Skin epidermis (tissue), 12 donors: Measurements from ENCODE around the gene CAPS2.
"Not testable (repeated sequence)": the region's sequence is repeated elsewhere in the genome, so short reads cannot be mapped to it uniquely, and the experiment has no call there.

Experiments
- H3K27ac ChIP-seq, 21 experiments: fragments of 200-600 bp; sonication (generic) in 11 of 21; one replicate each; pipeline ENCODE4 v1.5.0; 2020; ENCODE audit warnings: mild to moderate bottlenecking in 3 of 21, inconsistent platforms in 2 of 21, moderate library complexity in 2 of 21
- H3K4me3 ChIP-seq, 7 experiments: fragments of 200-600 bp; sonication (generic) in 2 of 7; one replicate each; pipeline ENCODE4 v1.5.0; 2020; ENCODE audit warnings: inconsistent platforms in 2 of 7, mild to moderate bottlenecking in 2 of 7, moderate library complexity in 1 of 7

Gene CAPS2

GRCh38 chr12:75329918-75330826, at the start of gene CAPS2:
Gene CAPS2 (minus strand): TSS chr12:75330324. CDS start chr12:75326498, 3,826 bp downstream.
- Histone ChIP-seq H3K27ac (peak within 1 kb of the TSS in 12 of 21 experiments; percentile 7 to 72 (median 38)), H3K4me3 (peak within 1 kb of the TSS; percentile 36 to 62 (median 42))

- no peak overlapping the region for H3K27ac ChIP-seq
- no peak overlapping the region for H3K4me3 ChIP-seq
These were observed 48.2 kb upstream of the CAPS2 start for GRCh38 chr12:75378354-75378753.

GRCh38 chr12:75374971-75375370, 44.8 kb upstream of the CAPS2 start:
- H3K4me3 ChIP-seq = no peak overlapping the region
- H3K27ac ChIP-seq = no peak overlapping the region

GRCh38 chr12:75366629-75367028, 36.5 kb upstream of the CAPS2 start:
- Histone ChIP-seq H3K4me3 (no peak overlapping the region), H3K27ac (no peak overlapping the region)

GRCh38 chr12:75364919-75365318, 34.8 kb upstream of the CAPS2 start:
- Histone ChIP-seq H3K27ac (no peak overlapping the region), H3K4me3 (no peak overlapping the region)

- H3K27ac ChIP-seq = no peak overlapping the region
- H3K4me3 ChIP-seq = no peak overlapping the region
These were observed 31.3 kb upstream of the CAPS2 start for GRCh38 chr12:75361408-75361807.

- H3K27ac ChIP-seq = no peak overlapping the region
- H3K4me3 ChIP-seq = no peak overlapping the region
These were observed 30.8 kb upstream of the CAPS2 start for GRCh38 chr12:75360920-75361319.

- Histone ChIP-seq H3K27ac (no peak overlapping the region), H3K4me3 (no peak overlapping the region)
These were observed 23.9 kb upstream of the CAPS2 start for GRCh38 chr12:75354011-75354410.

GRCh38 chr12:75350413-75350812, 20.3 kb upstream of the CAPS2 start:
- Histone ChIP-seq H3K27ac (no peak overlapping the region), H3K4me3 (no peak overlapping the region)

- Histone ChIP-seq H3K27ac (no peak overlapping the region), H3K4me3 (no peak overlapping the region)
These were observed 19.8 kb upstream of the CAPS2 start for GRCh38 chr12:75349946-75350345.

- not testable (repeated sequence) for H3K27ac ChIP-seq, H3K4me3 ChIP-seq
These were observed 16.1 kb upstream of the CAPS2 start for GRCh38 chr12:75346215-75346614.

- H3K27ac ChIP-seq = no peak overlapping the region
- no peak overlapping the region for H3K4me3 ChIP-seq
These were observed 15.4 kb upstream of the CAPS2 start for GRCh38 chr12:75345531-75345930.

- Histone ChIP-seq H3K27ac (no peak overlapping the region), H3K4me3 (no peak overlapping the region)
These were observed 11.7 kb upstream of the CAPS2 start for GRCh38 chr12:75341873-75342272.

GRCh38 chr12:75337905-75338304, 7.8 kb upstream of the CAPS2 start:
- Histone ChIP-seq H3K4me3 (no peak overlapping the region), H3K27ac (no peak overlapping the region)

GRCh38 chr12:75334384-75335030, 4.4 kb upstream of the CAPS2 start, which contains the start of gene GLIPR1L1:
Gene GLIPR1L1 (plus strand): TSS chr12:75334670. CDS start chr12:75334729, 59 bp downstream.
- peak within 1 kb of the TSS in 4 of 7 experiments; percentile 12 to 23 (median 19) for H3K4me3 ChIP-seq
- peak within 1 kb of the TSS in 1 of 21 experiments; percentile 26 for H3K27ac ChIP-seq

- Histone ChIP-seq H3K27ac (no peak overlapping the region), H3K4me3 (no peak overlapping the region)
These were observed 2.5 kb downstream of the CAPS2 start for GRCh38 chr12:75327642-75328041.

GRCh38 chr12:75323663-75324062, 6.5 kb downstream of the CAPS2 start:
- Histone ChIP-seq H3K4me3 (no peak overlapping the region), H3K27ac (no peak overlapping the region)

GRCh38 chr12:75322464-75322863, 7.7 kb downstream of the CAPS2 start:
- H3K4me3 ChIP-seq = no peak overlapping the region
- H3K27ac ChIP-seq = no peak overlapping the region

- no peak overlapping the region for H3K27ac ChIP-seq
- no peak overlapping the region for H3K4me3 ChIP-seq
These were observed 12.3 kb downstream of the CAPS2 start for GRCh38 chr12:75317784-75318183.

- H3K4me3 ChIP-seq = no peak overlapping the region
- H3K27ac ChIP-seq = no peak overlapping the region
These were observed 14.6 kb downstream of the CAPS2 start for GRCh38 chr12:75315518-75315917.

- no peak overlapping the region for H3K4me3 ChIP-seq
These were observed 18.8 kb downstream of the CAPS2 start for GRCh38 chr12:75311369-75311768.

More at GRCh38 chr12:75311369-75311768, 18.8 kb downstream of the CAPS2 start:
- H3K27ac ChIP-seq = no peak overlapping the region
